ENCODE results near the gene OPRM1.

The OPRM1 gene

GRCh38 chr6:154206141-154206540 is 167.1 kb downstream of the OPRM1 start:
- no peak for TF ChIP-seq TAF1 (IDR thresholded peaks at IDR 0.05; ENCODE audit: borderline replicate concordance, insufficient read depth, low read length)
- no peak for TF ChIP-seq POLR2AphosphoS5 (IDR thresholded peaks at IDR 0.05; ENCODE audit: low read depth, low read length)
- no peak for TF ChIP-seq SIN3A (IDR thresholded peaks at IDR 0.05; ENCODE audit: borderline replicate concordance, insufficient read depth, low read length)

DNA sequence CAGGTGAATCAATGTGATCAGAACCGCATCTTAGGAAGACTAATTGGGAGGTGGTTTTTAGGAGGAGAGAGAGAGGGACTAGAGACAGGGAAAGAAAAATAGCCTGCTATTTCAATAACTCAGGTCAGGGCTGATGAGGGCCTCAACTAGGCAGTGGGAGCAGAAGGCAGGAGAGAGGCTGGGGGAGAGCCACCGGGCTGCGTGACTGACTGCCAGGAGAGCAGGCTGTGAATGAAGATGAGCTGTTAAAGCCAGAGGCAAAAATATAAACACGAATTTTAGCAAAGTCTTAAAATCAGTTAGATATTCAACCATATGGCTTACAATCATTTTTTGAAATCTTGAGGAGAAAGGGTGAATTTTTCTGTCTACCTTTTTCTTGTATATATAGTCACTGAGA is 168.0 kb downstream of the OPRM1 start:
- TF ChIP-seq FOXP2 (optimal IDR thresholded peaks at IDR 0.05; ENCODE audit: borderline replicate concordance, extremely low read depth, extremely low read length, insufficient read depth) (no peak), SIN3A (IDR thresholded peaks at IDR 0.05; ENCODE audit: borderline replicate concordance, insufficient read depth, low read length) (no peak), TAF1 (IDR thresholded peaks at IDR 0.05; ENCODE audit: borderline replicate concordance, insufficient read depth, low read length) (no peak), POLR2AphosphoS5 (IDR thresholded peaks at IDR 0.05; ENCODE audit: low read depth, low read length) (no peak)
- TF ChIP-seq, protein P1, sequence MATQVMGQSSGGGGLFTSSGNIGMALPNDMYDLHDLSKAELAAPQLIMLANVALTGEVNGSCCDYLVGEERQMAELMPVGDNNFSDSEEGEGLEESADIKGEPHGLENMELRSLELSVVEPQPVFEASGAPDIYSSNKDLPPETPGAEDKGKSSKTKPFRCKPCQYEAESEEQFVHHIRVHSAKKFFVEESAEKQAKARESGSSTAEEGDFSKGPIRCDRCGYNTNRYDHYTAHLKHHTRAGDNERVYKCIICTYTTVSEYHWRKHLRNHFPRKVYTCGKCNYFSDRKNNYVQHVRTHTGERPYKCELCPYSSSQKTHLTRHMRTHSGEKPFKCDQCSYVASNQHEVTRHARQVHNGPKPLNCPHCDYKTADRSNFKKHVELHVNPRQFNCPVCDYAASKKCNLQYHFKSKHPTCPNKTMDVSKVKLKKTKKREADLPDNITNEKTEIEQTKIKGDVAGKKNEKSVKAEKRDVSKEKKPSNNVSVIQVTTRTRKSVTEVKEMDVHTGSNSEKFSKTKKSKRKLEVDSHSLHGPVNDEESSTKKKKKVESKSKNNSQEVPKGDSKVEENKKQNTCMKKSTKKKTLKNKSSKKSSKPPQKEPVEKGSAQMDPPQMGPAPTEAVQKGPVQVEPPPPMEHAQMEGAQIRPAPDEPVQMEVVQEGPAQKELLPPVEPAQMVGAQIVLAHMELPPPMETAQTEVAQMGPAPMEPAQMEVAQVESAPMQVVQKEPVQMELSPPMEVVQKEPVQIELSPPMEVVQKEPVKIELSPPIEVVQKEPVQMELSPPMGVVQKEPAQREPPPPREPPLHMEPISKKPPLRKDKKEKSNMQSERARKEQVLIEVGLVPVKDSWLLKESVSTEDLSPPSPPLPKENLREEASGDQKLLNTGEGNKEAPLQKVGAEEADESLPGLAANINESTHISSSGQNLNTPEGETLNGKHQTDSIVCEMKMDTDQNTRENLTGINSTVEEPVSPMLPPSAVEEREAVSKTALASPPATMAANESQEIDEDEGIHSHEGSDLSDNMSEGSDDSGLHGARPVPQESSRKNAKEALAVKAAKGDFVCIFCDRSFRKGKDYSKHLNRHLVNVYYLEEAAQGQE (IDR thresholded peaks at IDR 0.05; ENCODE audit: insufficient read depth in 1 of 2, low read depth in 2 of 2, low read length in 2 of 2) = no peak

GRCh38 chr6:154209555-154209954 is 170.5 kb downstream of the OPRM1 start:
- TF ChIP-seq FOXP2 (optimal IDR thresholded peaks at IDR 0.05; ENCODE audit: borderline replicate concordance, extremely low read depth, extremely low read length, insufficient read depth) = no peak
- no peak for TF ChIP-seq SIN3A (IDR thresholded peaks at IDR 0.05; ENCODE audit: borderline replicate concordance, insufficient read depth, low read length)
- TF ChIP-seq, protein P1 (IDR thresholded peaks at IDR 0.05; ENCODE audit: insufficient read depth in 1 of 2, low read depth in 2 of 2, low read length in 2 of 2) = no peak
- no peak for TF ChIP-seq POLR2AphosphoS5 (IDR thresholded peaks at IDR 0.05; ENCODE audit: low read depth, low read length)
- TF ChIP-seq TAF1 (IDR thresholded peaks at IDR 0.05; ENCODE audit: borderline replicate concordance, insufficient read depth, low read length) = no peak

GRCh38 chr6:154210678-154211077 is 171.6 kb downstream of the OPRM1 start:
- TF ChIP-seq SIN3A (IDR thresholded peaks at IDR 0.05; ENCODE audit: borderline replicate concordance, insufficient read depth, low read length) = no peak
- TF ChIP-seq FOXP2 (optimal IDR thresholded peaks at IDR 0.05; ENCODE audit: borderline replicate concordance, extremely low read depth, extremely low read length, insufficient read depth) = no peak
- TF ChIP-seq, protein P1 (IDR thresholded peaks at IDR 0.05; ENCODE audit: insufficient read depth in 1 of 2, low read depth in 2 of 2, low read length in 2 of 2) = no peak

GRCh38 chr6:154213782-154214181 is 174.7 kb downstream of the OPRM1 start:
- TF ChIP-seq POLR2AphosphoS5 (IDR thresholded peaks at IDR 0.05; ENCODE audit: low read depth, low read length) (no peak), TAF1 (IDR thresholded peaks at IDR 0.05; ENCODE audit: borderline replicate concordance, insufficient read depth, low read length) (no peak), SIN3A (IDR thresholded peaks at IDR 0.05; ENCODE audit: borderline replicate concordance, insufficient read depth, low read length) (no peak), FOXP2 (optimal IDR thresholded peaks at IDR 0.05; ENCODE audit: borderline replicate concordance, extremely low read depth, extremely low read length, insufficient read depth) (no peak)
- TF ChIP-seq, protein P1 (IDR thresholded peaks at IDR 0.05; ENCODE audit: insufficient read depth in 1 of 2, low read depth in 2 of 2, low read length in 2 of 2) = no peak
